KMS-11 (cell line): ENCODE results near the gene AKR1C3.
"Not testable (repeated sequence)": the region's sequence is repeated elsewhere in the genome, so short reads cannot be mapped to it uniquely, and the experiment has no call there.

Experiments used
- H2AFZ ChIP-seq: fragments of 200-600 bp; sonication (generic); 2 replicates; pipeline ENCODE4 v1.6.1; 2016; ENCODE audit warnings: antibody characterized with exemption, mixed run types, low read depth
- H3K27ac ChIP-seq: fragments of 200-600 bp; sonication (generic); 2 replicates; pipeline ENCODE4 v1.6.1; 2016; ENCODE audit warnings: mild to moderate bottlenecking, mixed run types
- H3K27me3 ChIP-seq: fragments of 200-600 bp; sonication (generic); 2 replicates; pipeline ENCODE4 v1.6.1; 2017; ENCODE audit warnings: mild to moderate bottlenecking, low read depth, mixed run types, moderate library complexity; ENCODE audit not compliant: insufficient read depth
- H3K36me3 ChIP-seq: fragments of 200-600 bp; sonication (generic); 2 replicates; pipeline ENCODE4 v1.6.1; 2017; ENCODE audit warnings: mild to moderate bottlenecking, mixed run types; ENCODE audit not compliant: insufficient read depth
- H3K4me1 ChIP-seq: fragments of 200-600 bp; sonication (generic); 2 replicates; pipeline ENCODE4 v1.6.1; 2016; ENCODE audit warnings: mild to moderate bottlenecking, low read depth, mixed run types; ENCODE audit not compliant: poor library complexity, severe bottlenecking
- H3K4me2 ChIP-seq: fragments of 200-600 bp; sonication (generic); 2 replicates; pipeline ENCODE4 v1.7.0; 2016; ENCODE audit warnings: mild to moderate bottlenecking, mixed run types
- H3K4me3 ChIP-seq: fragments of 200-600 bp; sonication (generic); IDR thresholded peaks from 2 replicates; pipeline ENCODE4 v1.6.1; 2017; ENCODE audit warnings: low read depth, low read length, mixed read lengths; ENCODE audit not compliant: insufficient read depth
- H3K79me2 ChIP-seq: fragments of 200-600 bp; sonication (generic); 2 replicates; pipeline ENCODE4 v1.6.1; 2016; ENCODE audit warnings: low read depth, mixed run types; ENCODE audit not compliant: insufficient read depth
- H3K9ac ChIP-seq: fragments of 200-600 bp; sonication (generic); 2 replicates; pipeline ENCODE4 v1.6.1; 2016; ENCODE audit warnings: mild to moderate bottlenecking, mixed run types
- H4K20me1 ChIP-seq: fragments of 200-600 bp; sonication (generic); 2 replicates; pipeline ENCODE4 v1.6.1; 2016; ENCODE audit warnings: mild to moderate bottlenecking, mixed run types; ENCODE audit not compliant: insufficient read depth
- CTCF ChIP-seq: fragments of 200-600 bp; sonication (generic); conservative IDR thresholded peaks from 2 replicates; pipeline ENCODE4 v1.6.1; 2017; ENCODE audit warnings: low read depth, mild to moderate bottlenecking, antibody characterized with exemption, low read length, moderate library complexity, mixed read lengths

Gene AKR1C3

GRCh38 chr10:5092375-5092774 lies 1.8 kb upstream of the AKR1C3 start:
- H3K4me1 ChIP-seq = no peaks in the 10 kb centered on the region
- no peak overlapping the region for H3K27ac ChIP-seq
- no peaks in the 10 kb centered on the region for H3K79me2 ChIP-seq
- no peaks in the 10 kb centered on the region for H4K20me1 ChIP-seq
- H3K27me3 ChIP-seq = no peaks in the 10 kb centered on the region
- no peak overlapping the region for H2AFZ ChIP-seq
- no peak overlapping the region for H3K4me3 ChIP-seq
- H3K9ac ChIP-seq = no peak overlapping the region
- no peak for TF ChIP-seq CTCF
- no peak overlapping the region for H3K4me2 ChIP-seq
- H3K36me3 ChIP-seq = no peaks in the 10 kb centered on the region

- Histone ChIP-seq H3K9ac (no peak overlapping the region), H3K27ac (no peak overlapping the region), H3K79me2 (no peaks in the 10 kb centered on the region), H3K4me3 (no peak overlapping the region), H2AFZ (no peak overlapping the region), H4K20me1 (no peaks in the 10 kb centered on the region), H3K27me3 (no peaks in the 10 kb centered on the region), H3K36me3 (no peaks in the 10 kb centered on the region), H3K4me2 (no peak overlapping the region), H3K4me1 (no peaks in the 10 kb centered on the region)
- no peak for TF ChIP-seq CTCF
Measured at GRCh38 chr10:5092848-5093790, 1.1 kb upstream of the AKR1C3 start.

GRCh38 chr10:5095687-5096086 lies 1.5 kb downstream of the AKR1C3 start:
- Histone ChIP-seq H2AFZ (no peak overlapping the region), H3K9ac (no peak overlapping the region), H3K4me2 (no peak overlapping the region), H3K4me3 (no peak overlapping the region), H3K27me3 (no peaks in the 10 kb centered on the region), H3K36me3 (no peaks in the 10 kb centered on the region), H4K20me1 (no peaks in the 10 kb centered on the region), H3K27ac (no peak overlapping the region), H3K79me2 (no peaks in the 10 kb centered on the region), H3K4me1 (no peaks in the 10 kb centered on the region)
- TF ChIP-seq CTCF = no peak

GRCh38 chr10:5096108-5096507 lies 1.9 kb downstream of the AKR1C3 start:
- Histone ChIP-seq H3K36me3 (no peaks in the 10 kb centered on the region), H2AFZ (no peak overlapping the region), H3K27ac (no peak overlapping the region)

GRCh38 chr10:5102479-5102878 lies 8.3 kb downstream of the AKR1C3 start:
- not testable (repeated sequence) for H3K4me2 ChIP-seq, H2AFZ ChIP-seq, H3K4me3 ChIP-seq, H3K4me1 ChIP-seq, H3K36me3 ChIP-seq, H3K9ac ChIP-seq, H4K20me1 ChIP-seq, H3K27ac ChIP-seq, H3K79me2 ChIP-seq, H3K27me3 ChIP-seq

More at GRCh38 chr10:5096108-5096507, 1.9 kb downstream of the AKR1C3 start:
- H3K4me1 ChIP-seq = no peaks in the 10 kb centered on the region
- H3K79me2 ChIP-seq = no peaks in the 10 kb centered on the region
- no peak overlapping the region for H3K4me2 ChIP-seq
- no peak overlapping the region for H3K4me3 ChIP-seq
- no peaks in the 10 kb centered on the region for H3K27me3 ChIP-seq
- no peaks in the 10 kb centered on the region for H4K20me1 ChIP-seq
- H3K9ac ChIP-seq = no peak overlapping the region
- TF ChIP-seq CTCF = no peak
